Panc1 (cell line): Measurements from ENCODE around the gene ADAMTS14. TPM values are rescaled to one million over a fixed set of nuclear protein-coding genes. Genes with fewer than 3 reads are reported as not detected.

Experiments
- ATAC-seq: fragments of 200-7000 bp; cut with Tn5 transposase; 2 replicates; pipeline ENCODE4 v1.9.1; 2020; ENCODE audit warnings: mild to moderate bottlenecking, moderate library complexity
- BruUV-seq: library from RNA; stranded (reverse); fragments of 400-500 nt; replicated peaks from 2 replicates; lab custom pipeline; 2021; lab: Mats Ljungman, UMichigan
- CTCF ChIA-PET: fragments of 300-600 bp; sonication (Branson Sonifier 250); formaldehyde crosslinking; loops from one replicate; lab custom pipeline; 2022; ENCODE audit warnings: antibody characterized with exemption; lab: Charles Lee
- POLR2A ChIA-PET: fragments of 300-600 bp; sonication (Branson Sonifier 250); formaldehyde crosslinking; loops from one replicate; lab custom pipeline; 2022; ENCODE audit warnings: antibody characterized with exemption; lab: Charles Lee
- DNase-seq: peaks from one replicate; pipeline ENCODE4 v3.0.0-alpha.2; 2010; ENCODE audit warnings: low read depth, low spot score
- H3K27ac ChIP-seq: 2 replicates; pipeline ENCODE4 v1.5.1; 2011; ENCODE audit warnings: mild to moderate bottlenecking, low read length, inconsistent platforms
- H3K27me3 ChIP-seq: fragments of 200-500 bp; sonication (Bioruptor generic); 2 replicates; pipeline ENCODE4 v1.6.0; 2014; ENCODE audit warnings: low read length, inconsistent platforms; ENCODE audit not compliant: control insufficient read depth, insufficient read depth
- H3K36me3 ChIP-seq: fragments of 200-500 bp; sonication (Bioruptor generic); 2 replicates; pipeline ENCODE4 v1.5.1; 2014; ENCODE audit warnings: inconsistent platforms, mild to moderate bottlenecking, low read length, moderate library complexity; ENCODE audit not compliant: control insufficient read depth, insufficient read depth
- H3K4me1 ChIP-seq: 2 replicates; pipeline ENCODE4 v1.5.1; 2011; ENCODE audit warnings: inconsistent platforms, mild to moderate bottlenecking, low read length, moderate library complexity; ENCODE audit not compliant: control insufficient read depth, insufficient read depth
- H3K4me3 ChIP-seq, 2 experiments: 2 replicates each; pipeline ENCODE4 v1.5.1; 2011 to 2012; ENCODE audit warnings: low read depth in 2 of 2, low read length in 2 of 2, mild to moderate bottlenecking in 2 of 2, inconsistent platforms in 1 of 2, moderate library complexity in 1 of 2
- H3K9me3 ChIP-seq: fragments of 200-500 bp; sonication (Bioruptor generic); 2 replicates; pipeline ENCODE4 v1.5.1; 2014; ENCODE audit warnings: low read depth, mild to moderate bottlenecking, inconsistent platforms, low read length, moderate library complexity; ENCODE audit not compliant: control insufficient read depth, insufficient read depth
- POLR2AphosphoS5 ChIP-seq: IDR thresholded peaks from 2 replicates; pipeline ENCODE4 v1.6.1; 2012; ENCODE audit warnings: mild to moderate bottlenecking, low read depth, low read length, moderate library complexity
- REST ChIP-seq, 2 experiments: IDR thresholded peaks; 2 replicates each; pipeline ENCODE4 v1.6.1; 2011 to 2012; ENCODE audit warnings: low read depth in 2 of 2, control low read depth in 1 of 2, low read length in 1 of 2, mild to moderate bottlenecking in 1 of 2, moderate library complexity in 1 of 2; ENCODE audit not compliant: insufficient read depth in 1 of 2
- SIN3A ChIP-seq: IDR thresholded peaks from 2 replicates; pipeline ENCODE4 v1.6.1; 2012; ENCODE audit warnings: low read depth, mild to moderate bottlenecking, low read length, moderate library complexity, borderline replicate concordance; ENCODE audit not compliant: insufficient read depth
- TCF7L2 ChIP-seq: IDR thresholded peaks from 2 replicates; pipeline ENCODE4 v1.6.1; 2011; ENCODE audit warnings: mild to moderate bottlenecking, low read depth, low read length, inconsistent platforms
- in situ Hi-C: cut with HindIII; loops from 2 replicates; pipeline ENCODE4 v1.10.0; 2016; ENCODE audit warnings: low sequenced_read_pairs, low pct_unique_long_range_greater_than_20kb
- intact Hi-C: fragments of 100-400 bp; cut with micrococcal nuclease; formaldehyde crosslinking; loops from one replicate; pipeline ENCODE4 v1.10.0; 2022; ENCODE audit not compliant: unreplicated experiment
- total RNA-seq: library from RNA; stranded (reverse); gene quantifications from one replicate; pipeline ENCODE4 v1.2.1, GENCODE V29; 2021; ENCODE audit not compliant: unreplicated experiment
- TF ChIP-seq, protein P1 (sequence below): fragments of 450-650 bp; IDR thresholded peaks from 2 replicates; pipeline ENCODE4 v1.5.1; 2017; ENCODE audit warnings: mild to moderate bottlenecking

The ADAMTS14 gene
- total RNA-seq, 1 experiment from 2014 or later = 0.67 TPM

- in situ Hi-C loops (no loop called here), intact Hi-C loops (no loop called here)
- no TSS peak for BruUV-seq
- DNase-seq = no peak
- Histone ChIP-seq H3K4me3 (no peak overlapping the region), H3K9me3 (0 out of 2 replicates have a peak, but pooled peaks cover 4% of the 10 kb centered on the region), H3K27me3 (peaks cover 7% of the 10 kb centered on the region), H3K4me1 (no peaks in the 10 kb centered on the region), H3K36me3 (no peaks in the 10 kb centered on the region), H3K27ac (no peak overlapping the region)
- ChIA-PET CTCF (no interaction called here), POLR2A (no interaction called here)
- no peak for ATAC-seq
- TF ChIP-seq SIN3A = no peak
- no peak for TF ChIP-seq REST (IDR thresholded peaks at IDR 0.05; ENCODE audit: insufficient read depth in 1 of 2, low read depth in 2 of 2, low read length in 1 of 2)
- TF ChIP-seq, protein P1, sequence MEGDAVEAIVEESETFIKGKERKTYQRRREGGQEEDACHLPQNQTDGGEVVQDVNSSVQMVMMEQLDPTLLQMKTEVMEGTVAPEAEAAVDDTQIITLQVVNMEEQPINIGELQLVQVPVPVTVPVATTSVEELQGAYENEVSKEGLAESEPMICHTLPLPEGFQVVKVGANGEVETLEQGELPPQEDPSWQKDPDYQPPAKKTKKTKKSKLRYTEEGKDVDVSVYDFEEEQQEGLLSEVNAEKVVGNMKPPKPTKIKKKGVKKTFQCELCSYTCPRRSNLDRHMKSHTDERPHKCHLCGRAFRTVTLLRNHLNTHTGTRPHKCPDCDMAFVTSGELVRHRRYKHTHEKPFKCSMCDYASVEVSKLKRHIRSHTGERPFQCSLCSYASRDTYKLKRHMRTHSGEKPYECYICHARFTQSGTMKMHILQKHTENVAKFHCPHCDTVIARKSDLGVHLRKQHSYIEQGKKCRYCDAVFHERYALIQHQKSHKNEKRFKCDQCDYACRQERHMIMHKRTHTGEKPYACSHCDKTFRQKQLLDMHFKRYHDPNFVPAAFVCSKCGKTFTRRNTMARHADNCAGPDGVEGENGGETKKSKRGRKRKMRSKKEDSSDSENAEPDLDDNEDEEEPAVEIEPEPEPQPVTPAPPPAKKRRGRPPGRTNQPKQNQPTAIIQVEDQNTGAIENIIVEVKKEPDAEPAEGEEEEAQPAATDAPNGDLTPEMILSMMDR = no peak
- no peak for TF ChIP-seq TCF7L2
- TF ChIP-seq POLR2AphosphoS5 = no peak
Measured at GRCh38 chr10:70743430-70743788, 71.1 kb downstream of the ADAMTS14 start.

GRCh38 chr10:70743879-70744278 lies 71.6 kb downstream of the ADAMTS14 start:
- no TSS peak for BruUV-seq
- H3K4me3 ChIP-seq = no peak overlapping the region
- no peaks in the 10 kb centered on the region for H3K36me3 ChIP-seq
- ChIA-PET POLR2A (no interaction called here), CTCF (no interaction called here)
- peaks cover 6% of the 10 kb centered on the region for H3K27me3 ChIP-seq
- in situ Hi-C loops = no loop called here
- TF ChIP-seq SIN3A = no peak
- TF ChIP-seq, protein P1 = no peak
- no peak for TF ChIP-seq TCF7L2
- no peak for TF ChIP-seq POLR2AphosphoS5
- no peak for TF ChIP-seq REST (IDR thresholded peaks at IDR 0.05; ENCODE audit: insufficient read depth in 1 of 2, low read depth in 2 of 2, low read length in 1 of 2)
- DNase-seq (no peak), ATAC-seq (no peak)
- H3K9me3 ChIP-seq = 0 out of 2 replicates have a peak, but pooled peaks cover 4% of the 10 kb centered on the region
- no peak overlapping the region for H3K27ac ChIP-seq
- intact Hi-C loops = no loop called here
- H3K4me1 ChIP-seq = no peaks in the 10 kb centered on the region
